Osteoblast (primary cell): Measurements from ENCODE around the gene HK1. TPM values are rescaled to one million over a fixed set of nuclear protein-coding genes. Genes with fewer than 3 reads are reported as not detected.
A peak's percentile ranks its signal among the peaks of the same experiment; 100 is the strongest.
"Not testable (repeated sequence)": the region's sequence is repeated elsewhere in the genome, so short reads cannot be mapped to it uniquely, and the experiment has no call there.

Experiments
- DNase-seq: peaks from one replicate; pipeline ENCODE4 v3.0.0; 2011; ENCODE audit warnings: low spot score, mixed read lengths; ENCODE audit not compliant: insufficient read length; ENCODE audit errors: missing footprints
- H2AFZ ChIP-seq: 2 replicates; pipeline ENCODE4 v1.6.0; 2011; ENCODE audit warnings: mild to moderate bottlenecking, low read length
- H3K27ac ChIP-seq: 2 replicates; pipeline ENCODE4 v1.5.1; 2011; ENCODE audit warnings: mild to moderate bottlenecking, low read depth, low read length, moderate library complexity
- H3K27me3 ChIP-seq: 2 replicates; pipeline ENCODE4 v1.6.0; 2012; ENCODE audit warnings: mild to moderate bottlenecking, control low read depth, inconsistent platforms, low read length, moderate library complexity; ENCODE audit not compliant: insufficient read depth
- H3K36me3 ChIP-seq: 2 replicates; pipeline ENCODE4 v1.5.1; 2011; ENCODE audit warnings: mild to moderate bottlenecking, low read length, control low read depth, moderate library complexity; ENCODE audit not compliant: insufficient read depth
- H3K4me1 ChIP-seq: 2 replicates; pipeline ENCODE4 v1.5.1; 2011; ENCODE audit warnings: mild to moderate bottlenecking, low read length, control low read depth, moderate library complexity; ENCODE audit not compliant: insufficient read depth
- H3K4me2 ChIP-seq: 2 replicates; pipeline ENCODE4 v1.6.0; 2011; ENCODE audit warnings: mild to moderate bottlenecking, low read length; ENCODE audit not compliant: insufficient read depth
- H3K4me3 ChIP-seq: fragments of 200-600 bp; sonication (generic); 3 replicates; pipeline ENCODE4 v1.5.1; 2012; ENCODE audit warnings: mild to moderate bottlenecking, low read length, inconsistent platforms; ENCODE audit not compliant: insufficient read depth
- H3K79me2 ChIP-seq: 2 replicates; pipeline ENCODE4 v1.6.0; 2012; ENCODE audit warnings: mild to moderate bottlenecking, low read length, control low read depth, inconsistent platforms; ENCODE audit not compliant: insufficient read depth
- H3K9me3 ChIP-seq: 2 replicates; pipeline ENCODE4 v1.5.1; 2011; ENCODE audit warnings: low read depth, low read length, control low read depth
- H4K20me1 ChIP-seq: 2 replicates; pipeline ENCODE4 v1.6.0; 2012; ENCODE audit warnings: mild to moderate bottlenecking, low read length, control low read depth; ENCODE audit not compliant: insufficient read depth
- total RNA-seq: library from RNA; depleted of rRNA; stranded (reverse); fragments of >200 nt; gene quantifications from 2 replicates; pipeline ENCODE4 v1.2.3, GENCODE V29; 2012
- TF ChIP-seq, protein P1 (sequence below): IDR thresholded peaks from 2 replicates; pipeline ENCODE4 v1.5.1; 2011; ENCODE audit warnings: mild to moderate bottlenecking, low read depth, low read length, moderate library complexity; ENCODE audit errors: extremely low read depth

HK1 gene
- total RNA-seq, 1 donor: 111 TPM

- Histone ChIP-seq H3K9me3 (no peaks in the 10 kb centered on the region), H3K27me3 (no peaks in the 10 kb centered on the region), H2AFZ (no peak overlapping the region), H3K79me2 (no peaks in the 10 kb centered on the region), H3K4me1 (peaks cover 28% of the 10 kb centered on the region), H3K4me2 (peak overlapping the region; percentile 27), H3K36me3 (no peaks in the 10 kb centered on the region), H3K27ac (peak overlapping the region; percentile 58), H4K20me1 (no peaks in the 10 kb centered on the region), H3K4me3 (no peak overlapping the region)
- DNase-seq: no peak
- TF ChIP-seq, protein P1, sequence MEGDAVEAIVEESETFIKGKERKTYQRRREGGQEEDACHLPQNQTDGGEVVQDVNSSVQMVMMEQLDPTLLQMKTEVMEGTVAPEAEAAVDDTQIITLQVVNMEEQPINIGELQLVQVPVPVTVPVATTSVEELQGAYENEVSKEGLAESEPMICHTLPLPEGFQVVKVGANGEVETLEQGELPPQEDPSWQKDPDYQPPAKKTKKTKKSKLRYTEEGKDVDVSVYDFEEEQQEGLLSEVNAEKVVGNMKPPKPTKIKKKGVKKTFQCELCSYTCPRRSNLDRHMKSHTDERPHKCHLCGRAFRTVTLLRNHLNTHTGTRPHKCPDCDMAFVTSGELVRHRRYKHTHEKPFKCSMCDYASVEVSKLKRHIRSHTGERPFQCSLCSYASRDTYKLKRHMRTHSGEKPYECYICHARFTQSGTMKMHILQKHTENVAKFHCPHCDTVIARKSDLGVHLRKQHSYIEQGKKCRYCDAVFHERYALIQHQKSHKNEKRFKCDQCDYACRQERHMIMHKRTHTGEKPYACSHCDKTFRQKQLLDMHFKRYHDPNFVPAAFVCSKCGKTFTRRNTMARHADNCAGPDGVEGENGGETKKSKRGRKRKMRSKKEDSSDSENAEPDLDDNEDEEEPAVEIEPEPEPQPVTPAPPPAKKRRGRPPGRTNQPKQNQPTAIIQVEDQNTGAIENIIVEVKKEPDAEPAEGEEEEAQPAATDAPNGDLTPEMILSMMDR: no peak
Measured at GRCh38 chr10:69446229-69446628, 167.9 kb downstream of the HK1 start.

GRCh38 chr10:69446650-69447151 lies 168.4 kb downstream of the HK1 start:
- Histone ChIP-seq H3K4me3 (no peak overlapping the region), H3K4me2 (peak overlapping the region; percentile 27), H3K36me3 (no peaks in the 10 kb centered on the region), H3K79me2 (no peaks in the 10 kb centered on the region), H2AFZ (no peak overlapping the region), H3K27ac (peak overlapping the region; percentile 58), H3K4me1 (peaks cover 32% of the 10 kb centered on the region), H4K20me1 (no peaks in the 10 kb centered on the region), H3K9me3 (no peaks in the 10 kb centered on the region), H3K27me3 (peaks cover 2% of the 10 kb centered on the region)
- DNase-seq: no peak
- TF ChIP-seq, protein P1: no peak

DNA sequence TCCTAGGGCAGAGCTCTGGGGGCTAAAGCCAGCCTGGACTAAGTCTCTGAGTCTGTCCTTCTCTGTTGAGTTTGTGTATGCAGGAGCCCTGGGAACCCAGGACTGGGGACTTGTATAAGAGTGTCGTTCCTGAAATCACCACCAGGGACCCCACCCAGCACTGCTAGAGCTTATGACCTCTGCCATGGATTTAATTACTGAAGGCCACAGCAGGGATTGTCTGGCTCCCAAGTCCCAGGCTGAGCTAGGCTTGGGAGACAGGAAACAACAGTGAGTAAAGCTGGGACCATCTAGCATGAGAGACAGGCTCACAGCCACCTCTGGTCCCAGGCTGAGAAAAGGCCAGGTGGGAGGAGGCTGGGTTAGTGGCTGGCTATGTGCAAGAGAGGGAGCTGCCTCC lies 171.5 kb downstream of the HK1 start:
- no peaks in the 10 kb centered on the region for H3K79me2 ChIP-seq
- H3K27me3 ChIP-seq: peaks cover 10% of the 10 kb centered on the region
- no peaks in the 10 kb centered on the region for H3K9me3 ChIP-seq
- no peaks in the 10 kb centered on the region for H4K20me1 ChIP-seq
- DNase-seq: no peak
- H3K27ac ChIP-seq: no peak overlapping the region
- H3K4me3 ChIP-seq: no peak overlapping the region
- TF ChIP-seq, protein P1: peak; percentile 56
- peaks cover 34% of the 10 kb centered on the region for H3K4me1 ChIP-seq
- no peaks in the 10 kb centered on the region for H3K36me3 ChIP-seq
- H2AFZ ChIP-seq: no peak overlapping the region
- no peak overlapping the region for H3K4me2 ChIP-seq

GRCh38 chr10:69450395-69450794 lies 172.1 kb downstream of the HK1 start:
- not testable (repeated sequence) for H3K36me3 ChIP-seq, H3K9me3 ChIP-seq, H2AFZ ChIP-seq, DNase-seq, H3K27ac ChIP-seq, H4K20me1 ChIP-seq, H3K4me2 ChIP-seq, H3K4me3 ChIP-seq, H3K79me2 ChIP-seq
- peaks cover 10% of the 10 kb centered on the region for H3K27me3 ChIP-seq
- peaks cover 30% of the 10 kb centered on the region for H3K4me1 ChIP-seq
